WTC11 (cell line): Measurements from ENCODE around the gene GPR139. TPM values are rescaled to one million over a fixed set of nuclear protein-coding genes. Genes with fewer than 3 reads are reported as not detected.

Experiments used
- ATAC-seq: fragments of 200-7000 bp; cut with Tn5 transposase; 2 replicates; pipeline ENCODE4 v1.10.0; 2021; ENCODE audit warnings: mild to moderate bottlenecking, moderate library complexity
- Bru-seq: library from RNA; stranded (reverse); fragments of 400-500 nt; gene quantifications from one replicate; lab custom pipeline; 2021; lab: Mats Ljungman, UMichigan
- CTCF ChIA-PET: fragments of 300-600 bp; sonication (Branson Sonifier 250); formaldehyde crosslinking; loops from one replicate; lab custom pipeline; 2021; ENCODE audit warnings: antibody characterized with exemption; lab: Charles Lee
- POLR2A ChIA-PET: fragments of 350-600 bp; sonication (Branson Sonifier 250); formaldehyde crosslinking; loops from one replicate; lab custom pipeline; 2021; ENCODE audit warnings: antibody characterized with exemption; lab: Charles Lee
- DNase-seq: peaks from one replicate; pipeline ENCODE4 v3.0.0; 2021; ENCODE audit warnings: low spot score
- H3K27ac Mint-ChIP-seq: 2 replicates; pipeline ENCODE4 v1.8.0; 2021; ENCODE audit warnings: mixed read lengths
- H3K27me3 Mint-ChIP-seq: 2 replicates; pipeline ENCODE4 v1.8.0; 2021; ENCODE audit warnings: low read depth, mild to moderate bottlenecking, moderate library complexity, mixed read lengths
- H3K36me3 Mint-ChIP-seq: 2 replicates; pipeline ENCODE4 v1.8.0; 2021; ENCODE audit warnings: mixed read lengths
- H3K4me1 Mint-ChIP-seq: 2 replicates; pipeline ENCODE4 v1.8.0; 2022; ENCODE audit warnings: mixed read lengths
- H3K4me3 Mint-ChIP-seq: 2 replicates; pipeline ENCODE4 v1.8.0; 2021; ENCODE audit warnings: mild to moderate bottlenecking, moderate library complexity, mixed read lengths
- H3K9me3 Mint-ChIP-seq: 2 replicates; pipeline ENCODE4 v1.8.0; 2021; ENCODE audit warnings: mixed read lengths
- AFF4 ChIP-seq: sonication (generic); formaldehyde crosslinking; IDR thresholded peaks from 2 replicates; pipeline ENCODE4 v1.8.1; 2023; ENCODE audit warnings: mild to moderate bottlenecking, missing genetic modification reagents, borderline replicate concordance
- ATF1 ChIP-seq: sonication (generic); formaldehyde crosslinking; IDR thresholded peaks from 2 replicates; pipeline ENCODE4 v1.8.1; 2023; ENCODE audit warnings: mild to moderate bottlenecking, moderate library complexity, missing genetic modification reagents
- CBFB ChIP-seq: sonication (generic); formaldehyde crosslinking; IDR thresholded peaks from 2 replicates; pipeline ENCODE4 v1.8.1; 2022; ENCODE audit warnings: mild to moderate bottlenecking, low read depth, missing genetic modification reagents
- CTCF ChIP-seq: fragments of 200-600 bp; IDR thresholded peaks from 2 replicates; pipeline ENCODE4 v1.8.0; 2022; ENCODE audit warnings: antibody characterized with exemption
- E2F5 ChIP-seq: sonication (generic); formaldehyde crosslinking; IDR thresholded peaks from 2 replicates; pipeline ENCODE4 v1.8.1; 2022; ENCODE audit warnings: mild to moderate bottlenecking, moderate library complexity, missing genetic modification reagents
- ETV6 ChIP-seq: sonication (generic); formaldehyde crosslinking; IDR thresholded peaks from 2 replicates; pipeline ENCODE4 v1.8.1; 2022; ENCODE audit warnings: mild to moderate bottlenecking, missing genetic modification reagents
- HMGXB4 ChIP-seq: sonication (generic); formaldehyde crosslinking; IDR thresholded peaks from 2 replicates; pipeline ENCODE4 v1.8.1; 2023; ENCODE audit warnings: mild to moderate bottlenecking, moderate library complexity, missing genetic modification reagents
- KAT7 ChIP-seq: sonication (generic); formaldehyde crosslinking; IDR thresholded peaks from 2 replicates; pipeline ENCODE4 v1.8.1; 2023; ENCODE audit warnings: missing genetic modification reagents, mild to moderate bottlenecking, borderline replicate concordance
- MAX ChIP-seq: sonication (generic); formaldehyde crosslinking; IDR thresholded peaks from 2 replicates; pipeline ENCODE4 v1.8.0; 2022; ENCODE audit warnings: mild to moderate bottlenecking, missing genetic modification reagents
- NFYB ChIP-seq: sonication (generic); formaldehyde crosslinking; conservative IDR thresholded peaks from 2 replicates; pipeline ENCODE4 v1.8.0; 2022; ENCODE audit warnings: low read depth, missing genetic modification reagents
- NR3C1 ChIP-seq: sonication (generic); formaldehyde crosslinking; conservative IDR thresholded peaks from 2 replicates; pipeline ENCODE4 v1.8.1; 2023; ENCODE audit warnings: low read depth, mild to moderate bottlenecking, missing genetic modification reagents
- PRDM15 ChIP-seq: sonication (generic); formaldehyde crosslinking; IDR thresholded peaks from 2 replicates; pipeline ENCODE4 v1.8.0; 2022; ENCODE audit warnings: missing genetic modification reagents
- RELA ChIP-seq: sonication (generic); formaldehyde crosslinking; IDR thresholded peaks from 2 replicates; pipeline ENCODE4 v1.8.1; 2022; ENCODE audit warnings: missing genetic modification reagents, mild to moderate bottlenecking, borderline replicate concordance
- SP1 ChIP-seq: sonication (generic); formaldehyde crosslinking; conservative IDR thresholded peaks from 2 replicates; pipeline ENCODE4 v1.8.1; 2022; ENCODE audit warnings: missing genetic modification reagents
- TEAD1 ChIP-seq: sonication (generic); formaldehyde crosslinking; IDR thresholded peaks from 2 replicates; pipeline ENCODE4 v1.8.0; 2022; ENCODE audit warnings: mild to moderate bottlenecking, missing genetic modification reagents
- TEAD4 ChIP-seq: sonication (generic); formaldehyde crosslinking; IDR thresholded peaks from 2 replicates; pipeline ENCODE4 v1.8.0; 2022; ENCODE audit warnings: mild to moderate bottlenecking, missing genetic modification reagents
- ZNF138 ChIP-seq: sonication (generic); formaldehyde crosslinking; conservative IDR thresholded peaks from 2 replicates; pipeline ENCODE4 v1.8.1; 2022; ENCODE audit warnings: mild to moderate bottlenecking, moderate library complexity, missing genetic modification reagents
- ZNF232 ChIP-seq: sonication (generic); formaldehyde crosslinking; IDR thresholded peaks from 2 replicates; pipeline ENCODE4 v1.8.0; 2022; ENCODE audit warnings: mild to moderate bottlenecking, missing genetic modification reagents
- long read RNA-seq, 3 experiments: library from RNA in 1 of 3; library from capped mRNA in 1 of 3; library from polyadenylated mRNA in 1 of 3; unstranded in 2 of 3; stranded (forward) in 1 of 3; transcript quantifications; one replicate each; pipeline ENCODE4 v2.0.0, GENCODE V29; 2021
- total RNA-seq: library from RNA; stranded (reverse); gene quantifications from 3 replicates; pipeline ENCODE4 v1.2.3, GENCODE V29; 2021

GPR139 gene
- total RNA-seq = 0.48 to 0.55 TPM (median 0.55 TPM) in 3 replicates
- Bru-seq, nascent RNA = percentile 59 among the genes with signal in this experiment
- long read RNA-seq, experiment 1, partial matches to known transcripts = 0 of 2 reads
- long read RNA-seq, experiment 1, other reads (novel, unspliced or antisense) = 0 of 2 reads
- long read RNA-seq, experiment 2, partial matches to known transcripts = 0 of 1 reads
- long read RNA-seq, experiment 2, other reads (novel, unspliced or antisense) = 0 of 1 reads
- long read RNA-seq, experiment 3 = 0 reads

- DNase-seq = peak; percentile 64
- no peak within 1 kb of the TSS for H3K27ac Mint-ChIP-seq
- TF ChIP-seq KAT7 = no peak
- TF ChIP-seq E2F5 (CRISPR knock-in tag) = peak; percentile 50
- peak; percentile 80; the same call in 1 of the 2 replicates for TF ChIP-seq HMGXB4 (CRISPR knock-in tag)
- no peak for TF ChIP-seq ATF1 (CRISPR knock-in tag)
- TF ChIP-seq TEAD4 (CRISPR knock-in tag) = no peak
- peak; percentile 55 for TF ChIP-seq SP1
- 0 out of 2 replicates have a peak, but pooled peaks have one; percentile 20 for TF ChIP-seq ZNF138
- no peak for TF ChIP-seq NR3C1
- TF ChIP-seq PRDM15 (CRISPR knock-in tag) = no peak
- TF ChIP-seq RELA (CRISPR knock-in tag) = no peak
- TF ChIP-seq TEAD1 (CRISPR knock-in tag) = 0 out of 2 replicates have a peak, but pooled peaks have one; percentile 14
- TF ChIP-seq ZNF232 (CRISPR knock-in tag) = 0 out of 2 replicates have a peak, but pooled peaks have one; percentile 22
- peak; percentile 74; the same call in 1 of the 2 replicates for TF ChIP-seq ETV6 (CRISPR knock-in tag)
- TF ChIP-seq CBFB (CRISPR knock-in tag) = no peak
- peak; percentile 68 for TF ChIP-seq MAX (CRISPR knock-in tag)
- TF ChIP-seq NFYB (CRISPR knock-in tag) = peak; percentile 55
- TF ChIP-seq CTCF = no peak
- TF ChIP-seq AFF4 (CRISPR knock-in tag) = no peak; the same call in 1 of the 2 replicates
These were observed at the start of gene GPR139 for GRCh38 chr16:20073203-20074098. TSS of gene GPR139 (minus strand) at chr16:20073890. CDS start at chr16:20073616, 274 bp downstream.

More at GRCh38 chr16:20073203-20074098, at the start of gene GPR139:
- Mint-ChIP-seq H3K36me3 (peaks cover 13% of the 10 kb centered on the region), H3K27me3 (peaks cover 54% of the 10 kb centered on the region), H3K4me3 (peak within 1 kb of the TSS; percentile 67), H3K4me1 (peaks cover 33% of the 10 kb centered on the region), H3K9me3 (peaks cover 7% of the 10 kb centered on the region)
- ChIA-PET CTCF (interaction anchor here (1.3 to 3.0 kb wide), 2 partner anchors 69 to 166 kb away, joined by 4 to 24 read pairs; no protein-coding TSS in a partner anchor), POLR2A (interaction anchor here (0.6 kb wide), 1 partner anchor 292 kb away, joined by 3 read pairs; no protein-coding TSS in a partner anchor)
- peak; percentile 83 for ATAC-seq
